ENCODE results near the gene NUFIP2.

Gene NUFIP2

GRCh38 chr17:29255926-29256522 is 37.9 kb downstream of the NUFIP2 start:
- no peaks in the 10 kb centered on the region for H3K9me3 ChIP-seq (ENCODE audit: control insufficient read depth, insufficient read depth, low read length)
- peaks cover 4% of the 10 kb centered on the region; the same call in 1 of the 2 replicates for H3K79me2 ChIP-seq (ENCODE audit: control insufficient read depth, low read length)
- H3K4me1 ChIP-seq (ENCODE audit: control insufficient read depth, low read length), result no peaks in the 10 kb centered on the region
- H3K27me3 ChIP-seq (ENCODE audit: control insufficient read depth, low read length), result no peaks in the 10 kb centered on the region
- peaks cover 76% of the 10 kb centered on the region for H3F3A ChIP-seq (ENCODE audit: control insufficient read depth, insufficient read depth)
- no peak overlapping the region for H3K4me3 ChIP-seq (ENCODE audit: low read length)
- no peak overlapping the region for H3K27ac ChIP-seq (ENCODE audit: low read depth, low read length)
- H3K36me3 ChIP-seq (ENCODE audit: control insufficient read depth, low read length), result peaks cover 30% of the 10 kb centered on the region
- TF ChIP-seq EZH2phosphoT487 (IDR thresholded peaks at IDR 0.05; ENCODE audit: borderline replicate concordance, low read length) (no peak), CTCF (IDR thresholded peaks at IDR 0.05; ENCODE audit: low read depth, low read length, poor library complexity, severe bottlenecking) (no peak)
- no peak overlapping the region for H3K4me2 ChIP-seq (ENCODE audit: low read length)
- no peaks in the 10 kb centered on the region for H3K9me2 ChIP-seq (replicated peaks; ENCODE audit: control insufficient read depth, low read length)
- peaks cover 9% of the 10 kb centered on the region for H4K20me1 ChIP-seq (ENCODE audit: control insufficient read depth, insufficient read depth, low read depth, low read length)

- Histone ChIP-seq H3K4me1 (ENCODE audit: control insufficient read depth, low read length) (no peaks in the 10 kb centered on the region), H3K9me2 (replicated peaks; ENCODE audit: control insufficient read depth, low read length) (no peaks in the 10 kb centered on the region), H3K4me2 (ENCODE audit: low read length) (no peak overlapping the region), H3K4me3 (ENCODE audit: low read length) (no peak overlapping the region), H3K36me3 (ENCODE audit: control insufficient read depth, low read length) (0 out of 2 replicates have a peak, but pooled peaks cover 2% of the 10 kb centered on the region), H3K27me3 (ENCODE audit: control insufficient read depth, low read length) (no peaks in the 10 kb centered on the region), H3K9me3 (ENCODE audit: control insufficient read depth, insufficient read depth, low read length) (no peaks in the 10 kb centered on the region), H3F3A (ENCODE audit: control insufficient read depth, insufficient read depth) (peaks cover 51% of the 10 kb centered on the region), H4K20me1 (ENCODE audit: control insufficient read depth, insufficient read depth, low read depth, low read length) (peaks cover 3% of the 10 kb centered on the region; the same call in 1 of the 2 replicates), H3K27ac (ENCODE audit: low read depth, low read length) (no peak overlapping the region), H3K79me2 (ENCODE audit: control insufficient read depth, low read length) (no peaks in the 10 kb centered on the region)
- TF ChIP-seq EZH2phosphoT487 (IDR thresholded peaks at IDR 0.05; ENCODE audit: borderline replicate concordance, low read length) (no peak), CTCF (IDR thresholded peaks at IDR 0.05; ENCODE audit: low read depth, low read length, poor library complexity, severe bottlenecking) (no peak)
Observed at GRCh38 chr17:29253037-29253436, 40.9 kb downstream of the NUFIP2 start.

- Histone ChIP-seq H3K36me3 (ENCODE audit: control insufficient read depth, low read length) (0 out of 2 replicates have a peak, but pooled peaks cover 2% of the 10 kb centered on the region), H3K4me3 (ENCODE audit: low read length) (no peak overlapping the region), H3K4me2 (ENCODE audit: low read length) (no peak overlapping the region), H3K9me2 (replicated peaks; ENCODE audit: control insufficient read depth, low read length) (no peaks in the 10 kb centered on the region), H3K79me2 (ENCODE audit: control insufficient read depth, low read length) (no peaks in the 10 kb centered on the region), H4K20me1 (ENCODE audit: control insufficient read depth, insufficient read depth, low read depth, low read length) (no peaks in the 10 kb centered on the region; the same call in 1 of the 2 replicates), H3F3A (ENCODE audit: control insufficient read depth, insufficient read depth) (peaks cover 43% of the 10 kb centered on the region), H3K4me1 (ENCODE audit: control insufficient read depth, low read length) (peaks cover 1% of the 10 kb centered on the region), H3K27me3 (ENCODE audit: control insufficient read depth, low read length) (no peaks in the 10 kb centered on the region), H3K27ac (ENCODE audit: low read depth, low read length) (no peak overlapping the region), H3K9me3 (ENCODE audit: control insufficient read depth, insufficient read depth, low read length) (no peaks in the 10 kb centered on the region)
- no peak for TF ChIP-seq EZH2phosphoT487 (IDR thresholded peaks at IDR 0.05; ENCODE audit: borderline replicate concordance, low read length)
- peak; percentile 79 for TF ChIP-seq CTCF (IDR thresholded peaks at IDR 0.05; ENCODE audit: low read depth, low read length, poor library complexity, severe bottlenecking)
Observed at GRCh38 chr17:29252101-29252791, 41.7 kb downstream of the NUFIP2 start.
